ENCODE results near the gene CPEB1. TPM values are rescaled to one million over a fixed set of nuclear protein-coding genes. Genes with fewer than 3 reads are reported as not detected.

CPEB1 gene
- total RNA-seq, 1 donor from 2014 or later: 0.07 TPM

GRCh38 chr15:82595203-82595602 lies 52.0 kb downstream of the CPEB1 start:
- no peak for DNase-seq (ENCODE audit: low read depth, low spot score)

DNA sequence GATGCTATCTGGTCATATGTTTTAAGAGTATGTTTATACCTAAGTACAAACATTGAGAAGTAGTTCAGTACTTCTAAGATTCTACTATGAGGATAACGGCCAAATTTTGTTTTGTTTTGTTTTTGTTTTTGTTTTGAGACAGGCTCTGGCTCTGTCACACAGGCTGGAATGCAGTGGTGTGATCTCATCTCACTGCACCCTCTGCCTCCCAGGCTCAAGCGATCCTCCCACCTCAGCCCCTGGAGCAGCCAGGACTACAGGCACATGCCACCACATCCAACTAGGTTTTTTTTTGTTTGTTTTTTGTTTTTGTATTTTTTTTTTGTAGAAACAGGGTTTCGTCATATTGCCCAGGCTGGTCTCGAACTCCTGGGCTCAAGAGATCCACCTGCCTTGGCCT lies 59.4 kb downstream of the CPEB1 start:
- DNase-seq (ENCODE audit: low read depth, low spot score): no peak

GRCh38 chr15:82585072-82585471 lies 62.1 kb downstream of the CPEB1 start:
- DNase-seq (ENCODE audit: low read depth, low spot score): no peak

GRCh38 chr15:82580713-82581112 lies 66.5 kb downstream of the CPEB1 start:
- no peak for DNase-seq (ENCODE audit: low read depth, low spot score)

GRCh38 chr15:82575335-82575734 lies 71.8 kb downstream of the CPEB1 start:
- no peak for DNase-seq (ENCODE audit: low read depth, low spot score)

DNA sequence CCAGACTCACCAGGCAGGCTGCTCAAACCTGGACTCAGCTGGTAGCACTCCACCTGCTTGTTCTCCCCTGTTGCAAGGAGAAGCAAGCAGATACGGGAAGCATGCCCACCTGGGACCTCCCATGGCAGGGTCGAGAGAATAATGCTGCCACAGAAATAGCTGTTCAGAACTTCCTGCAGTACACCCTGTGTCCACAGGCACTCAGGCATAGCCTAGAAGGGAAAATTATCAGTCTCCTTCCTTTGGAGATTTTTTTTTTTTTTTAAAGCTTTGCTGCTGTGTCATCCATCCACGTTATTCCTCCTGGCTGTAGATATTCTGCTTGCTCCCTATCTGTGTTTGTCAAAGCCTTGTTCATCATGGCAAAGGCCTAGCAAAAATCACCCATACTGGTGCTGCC lies 74.2 kb downstream of the CPEB1 start:
- DNase-seq (ENCODE audit: low read depth, low spot score): no peak

DNA sequence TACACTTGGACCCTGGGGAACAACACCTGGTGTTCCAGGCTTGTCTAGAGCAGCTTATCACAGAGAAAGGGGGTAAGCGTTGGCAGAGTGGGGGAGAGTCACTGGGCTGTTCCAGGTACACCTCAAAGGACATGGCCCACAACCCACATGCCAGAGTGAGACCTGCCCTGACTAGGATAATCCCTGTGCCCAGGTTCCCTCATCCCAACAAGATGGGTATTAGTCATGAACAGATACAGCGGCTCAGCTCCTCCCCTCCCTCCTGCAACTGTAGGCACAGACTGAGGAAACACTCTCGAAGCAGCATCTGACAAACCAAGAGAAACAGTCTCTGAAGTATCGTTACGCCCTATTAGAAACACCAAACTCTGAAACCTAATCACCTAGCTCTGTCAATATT lies 74.9 kb downstream of the CPEB1 start:
- no peak for DNase-seq (ENCODE audit: low read depth, low spot score)

- no peak for DNase-seq (ENCODE audit: low read depth, low spot score)
Measured at GRCh38 chr15:82571722-82572222, 75.4 kb downstream of the CPEB1 start.

DNA sequence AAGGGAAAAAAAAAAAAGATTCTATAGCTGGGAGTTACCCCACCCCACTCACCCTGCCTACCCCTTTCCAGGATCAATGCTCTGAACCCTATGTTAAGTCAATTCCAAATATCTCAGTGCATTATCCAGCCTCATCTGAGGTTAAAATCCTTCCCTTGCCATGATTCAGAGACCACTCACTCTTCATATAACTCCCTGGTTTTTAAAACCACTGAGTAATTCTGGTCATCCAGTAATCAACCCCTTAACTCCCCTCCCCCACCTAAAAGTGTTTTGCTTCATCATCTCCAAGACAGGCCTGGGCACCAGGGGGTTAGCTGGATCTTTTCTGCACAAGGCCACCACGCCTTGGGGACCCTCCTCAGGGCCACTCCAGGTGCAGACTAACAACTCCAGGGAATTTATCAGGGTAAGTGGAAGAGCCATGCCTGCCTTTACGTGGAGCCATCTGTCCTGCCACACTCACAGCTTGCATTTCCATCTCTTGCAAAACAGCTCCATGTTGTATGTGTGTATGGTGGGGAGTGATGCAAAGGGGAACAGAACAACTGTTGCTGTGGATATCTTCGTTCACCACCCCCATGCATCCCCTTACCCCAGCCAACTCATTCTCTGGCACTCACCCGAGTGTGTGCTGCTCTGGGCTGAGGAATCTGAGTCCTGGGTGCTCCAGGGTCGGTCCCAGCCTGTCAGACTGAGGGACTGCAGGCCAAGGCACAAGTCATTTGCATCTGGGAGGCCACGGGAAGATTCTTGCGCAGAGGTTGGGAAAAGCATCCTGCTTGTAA lies 76.2 kb downstream of the CPEB1 start:
- no peak for DNase-seq (ENCODE audit: low read depth, low spot score)

- DNase-seq (ENCODE audit: low read depth, low spot score): no peak
Measured at GRCh38 chr15:82569834-82570233, 77.3 kb downstream of the CPEB1 start.

DNA sequence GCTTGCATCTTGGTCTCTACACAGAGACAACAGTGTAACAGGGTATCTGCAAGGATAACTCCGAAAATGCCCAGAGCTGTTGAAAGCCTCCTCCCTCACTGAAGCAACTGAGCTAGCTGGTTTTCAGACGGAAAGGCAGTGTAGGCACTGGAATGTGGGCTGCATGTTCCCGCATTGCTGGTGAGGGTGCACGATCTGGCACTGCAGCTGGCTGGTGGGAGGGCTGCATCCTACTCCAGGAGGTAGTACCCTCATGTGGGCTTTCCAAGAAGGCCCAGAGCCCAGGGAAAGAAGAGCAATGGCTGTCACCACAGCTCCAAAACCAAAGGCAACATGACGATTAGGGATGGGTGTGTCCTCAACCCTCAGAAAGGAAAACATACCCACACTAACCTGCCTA lies 78.2 kb downstream of the CPEB1 start:
- no peak for DNase-seq (ENCODE audit: low read depth, low spot score)

DNA sequence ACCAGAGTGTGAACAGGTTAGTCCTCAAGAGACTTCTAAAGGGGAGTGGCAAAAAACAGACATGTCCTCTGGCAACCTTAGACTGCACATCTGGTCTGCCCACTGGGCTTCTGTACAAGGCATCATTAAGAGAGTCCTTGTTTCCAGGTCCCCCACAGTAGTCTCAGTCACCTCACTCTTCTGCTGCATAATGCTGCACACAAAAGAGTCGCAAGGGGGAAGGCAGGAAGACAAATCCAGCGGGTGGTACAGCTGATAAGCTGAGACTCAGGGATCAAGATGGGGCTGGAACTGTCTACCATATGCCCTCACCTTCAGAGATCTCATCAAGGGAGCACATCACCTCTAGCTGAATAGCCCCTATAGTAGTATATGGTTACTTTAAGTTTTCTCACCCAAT lies 79.5 kb downstream of the CPEB1 start:
- no peak for DNase-seq (ENCODE audit: low read depth, low spot score)

DNA sequence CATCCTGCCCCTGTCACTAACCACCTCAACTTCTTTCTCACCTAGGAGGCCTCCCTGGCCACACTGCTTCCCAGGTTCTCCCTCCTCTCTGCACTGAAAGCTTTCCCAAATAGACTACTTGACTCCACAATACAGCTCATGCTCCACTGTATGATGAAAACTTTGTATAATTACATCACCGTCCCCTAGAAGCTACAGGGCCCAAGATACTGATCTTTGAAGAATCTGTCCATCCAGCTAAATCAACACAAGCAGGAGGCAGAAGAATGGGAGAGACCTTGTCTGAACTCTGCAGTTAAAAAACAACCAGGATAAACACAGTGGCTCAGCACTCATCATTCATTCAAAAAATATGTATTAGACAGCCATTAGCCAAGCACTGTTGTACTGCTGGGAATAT lies 80.5 kb downstream of the CPEB1 start:
- no peak for DNase-seq (ENCODE audit: low read depth, low spot score)

DNA sequence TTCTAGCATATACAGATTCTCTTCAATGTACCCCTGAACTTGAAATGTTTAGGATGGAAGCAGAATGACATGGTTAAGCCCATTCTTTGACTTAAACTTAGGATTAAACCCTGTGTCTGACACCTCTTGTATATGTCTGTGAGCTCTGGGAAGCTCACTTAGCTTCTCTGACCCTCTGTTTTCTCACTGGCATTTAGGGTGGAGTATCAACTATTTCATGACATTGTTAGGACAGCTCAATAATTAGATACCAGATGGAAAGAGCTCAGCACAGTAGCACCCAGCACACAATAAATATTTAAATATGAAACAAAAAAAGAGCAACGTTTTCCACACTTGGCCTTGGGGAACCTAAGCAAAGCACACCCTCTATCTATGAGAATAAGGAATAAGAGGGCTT lies 88.7 kb downstream of the CPEB1 start:
- no peak for DNase-seq (ENCODE audit: low read depth, low spot score)

DNA sequence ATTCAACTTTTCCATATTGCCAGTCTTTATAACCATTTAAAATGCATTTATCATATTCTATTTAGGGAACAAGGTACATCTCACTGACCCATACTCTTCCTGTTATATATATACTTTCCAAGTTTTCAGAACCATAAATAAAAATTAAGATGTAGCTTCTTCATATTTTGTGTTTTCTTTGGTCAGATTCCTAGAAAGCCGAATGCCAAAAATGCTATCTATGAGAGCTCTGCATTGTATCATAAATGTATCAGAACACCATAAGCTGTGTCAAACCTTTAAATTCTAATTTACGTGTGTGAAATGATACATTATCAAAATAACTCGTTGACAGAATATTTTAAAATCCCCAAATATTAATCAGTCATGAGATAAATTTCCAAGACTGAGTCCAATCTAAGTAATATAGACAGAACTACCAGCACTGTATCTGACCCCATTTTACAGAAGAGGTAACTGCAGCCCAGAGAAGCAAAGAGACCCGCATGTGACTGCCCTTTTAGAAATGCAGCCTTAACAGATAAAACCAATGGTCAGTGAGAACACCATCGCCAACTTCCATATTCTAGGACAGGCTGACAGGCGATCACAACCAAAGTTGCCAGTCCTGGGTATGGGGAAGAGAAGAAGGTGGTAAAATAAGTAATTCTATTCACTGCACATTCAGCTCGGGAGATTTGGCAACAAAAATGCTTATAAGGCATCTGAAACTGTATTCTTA lies 90.7 kb downstream of the CPEB1 start:
- no peak for DNase-seq (ENCODE audit: low read depth, low spot score)

GRCh38 chr15:82554849-82555248 lies 92.3 kb downstream of the CPEB1 start:
- no peak for DNase-seq (ENCODE audit: low read depth, low spot score)

DNA sequence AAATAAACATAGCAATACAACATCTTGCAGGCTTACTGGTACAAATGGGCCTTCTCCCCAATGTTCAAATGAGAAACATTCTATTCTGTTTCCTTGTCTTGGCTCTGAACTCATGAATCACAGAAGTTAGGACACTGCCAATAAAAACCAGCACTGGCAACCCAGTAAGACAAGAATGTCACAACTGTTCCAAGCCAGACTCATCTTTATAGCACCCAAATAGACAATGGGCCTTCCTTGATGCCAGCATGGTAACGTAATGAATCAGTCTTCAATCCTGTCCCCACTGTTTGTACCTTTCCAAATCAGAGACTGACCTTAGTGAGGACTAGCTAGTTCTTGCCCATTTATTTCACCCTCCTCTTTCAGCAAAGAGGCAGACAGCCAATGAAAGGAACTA lies 92.8 kb downstream of the CPEB1 start:
- no peak for DNase-seq (ENCODE audit: low read depth, low spot score)

- DNase-seq (ENCODE audit: low read depth, low spot score): no peak
Measured at GRCh38 chr15:82553846-82554245, 93.3 kb downstream of the CPEB1 start.

GRCh38 chr15:82552861-82553260 lies 94.3 kb downstream of the CPEB1 start:
- no peak for DNase-seq (ENCODE audit: low read depth, low spot score)

DNA sequence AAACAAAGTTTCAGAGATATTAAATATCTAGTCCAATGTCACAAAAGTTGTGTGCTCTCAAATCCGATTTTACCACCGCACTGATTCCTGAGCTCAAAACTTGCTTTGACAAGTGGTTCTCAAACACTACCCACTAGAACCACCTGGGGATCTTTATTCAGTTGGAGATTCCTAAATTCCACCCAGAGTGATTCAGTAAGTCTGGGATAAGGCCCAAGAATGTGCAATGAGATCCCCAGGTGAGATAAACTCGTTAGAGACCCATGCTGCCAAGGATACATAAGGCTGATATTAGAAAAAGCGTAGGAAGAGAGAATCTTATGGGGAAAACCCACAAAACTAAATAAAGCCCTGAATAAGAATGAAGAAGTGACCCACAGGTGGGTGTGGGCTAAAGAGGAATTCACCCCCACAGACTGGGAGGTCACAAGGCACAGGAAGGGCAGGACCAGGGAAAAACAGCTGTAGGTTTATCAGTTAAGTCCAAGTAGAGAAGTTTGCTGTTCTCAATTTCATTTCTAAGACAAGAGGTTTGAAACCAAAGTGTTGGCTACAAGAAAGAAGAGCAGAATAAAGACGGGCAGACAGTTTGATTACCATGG lies 95.4 kb downstream of the CPEB1 start:
- no peak for DNase-seq (ENCODE audit: low read depth, low spot score)

GRCh38 chr15:82549199-82549665 lies 97.9 kb downstream of the CPEB1 start:
- DNase-seq (ENCODE audit: low read depth, low spot score): no peak

GRCh38 chr15:82548700-82549099 lies 98.5 kb downstream of the CPEB1 start:
- DNase-seq (ENCODE audit: low read depth, low spot score): no peak

Data from pulmonary artery endothelial cell (primary cell).